HG03342 (cell line): ENCODE results near the gene ARHGAP33.
"Not testable (repeated sequence)": the region's sequence is repeated elsewhere in the genome, so short reads cannot be mapped to it uniquely, and the experiment has no call there.

ENCODE experiments used
- ATAC-seq: cut with Tn5 transposase; IDR thresholded peaks from one replicate; pipeline ENCODE4 v1.9.1; 2021; ENCODE audit warnings: mild to moderate bottlenecking, moderate library complexity; ENCODE audit not compliant: unreplicated experiment

ARHGAP33 gene

GRCh38 chr19:35754370-35755130 lies 20.8 kb upstream of the ARHGAP33 start:
- ATAC-seq, result no peak

- no peak for ATAC-seq
Measured at GRCh38 chr19:35755131-35755549, 20.2 kb upstream of the ARHGAP33 start.

- no peak for ATAC-seq
Measured at GRCh38 chr19:35755550-35756376, 19.6 kb upstream of the ARHGAP33 start.

- no peak for ATAC-seq
Measured at GRCh38 chr19:35756377-35757230, 18.8 kb upstream of the ARHGAP33 start, which contains the start of gene HSPB6. HSPB6 (minus strand) TSS chr19:35757029; CDS start chr19:35757008, 21 bp downstream.

GRCh38 chr19:35757231-35757748 lies 18.1 kb upstream of the ARHGAP33 start:
- ATAC-seq, result peak; percentile 9

- peak; percentile 94 for ATAC-seq
Measured at GRCh38 chr19:35757749-35758608, 17.4 kb upstream of the ARHGAP33 start, which contains the start of gene PROSER3. PROSER3 (plus strand) TSS chr19:35758176; CDS start chr19:35758216, 40 bp downstream.

- no peak for ATAC-seq
Measured at GRCh38 chr19:35759697-35760096, 15.7 kb upstream of the ARHGAP33 start.

GRCh38 chr19:35760711-35761349 lies 14.5 kb upstream of the ARHGAP33 start:
- no peak for ATAC-seq

- no peak for ATAC-seq
Measured at GRCh38 chr19:35764432-35765315, 10.7 kb upstream of the ARHGAP33 start.

- ATAC-seq, result no peak
Measured at GRCh38 chr19:35766571-35767104, 8.7 kb upstream of the ARHGAP33 start.

- ATAC-seq, result no peak
Measured at GRCh38 chr19:35767288-35768081, 7.9 kb upstream of the ARHGAP33 start.

- ATAC-seq, result no peak
Measured at GRCh38 chr19:35768082-35768421, 7.3 kb upstream of the ARHGAP33 start.

- ATAC-seq, result not testable (repeated sequence)
Measured at GRCh38 chr19:35772362-35772761, 3.0 kb upstream of the ARHGAP33 start.

GRCh38 chr19:35773020-35773806 lies 2.2 kb upstream of the ARHGAP33 start:
- ATAC-seq, result no peak

- no peak for ATAC-seq
Measured at GRCh38 chr19:35774274-35775045, 904 bp upstream of the ARHGAP33 start.

GRCh38 chr19:35775046-35775297 lies 392 bp upstream of the ARHGAP33 start:
- no peak for ATAC-seq
